GM21381 (cell line): ENCODE measurements around the gene MAPK8IP1.
"Not testable (repeated sequence)": the region's sequence is repeated elsewhere in the genome, so short reads cannot be mapped to it uniquely, and the experiment has no call there.

Experiments used
- ATAC-seq: cut with Tn5 transposase; IDR thresholded peaks from one replicate; pipeline ENCODE4 v1.9.1; 2021; ENCODE audit warnings: mild to moderate bottlenecking, moderate library complexity; ENCODE audit not compliant: unreplicated experiment

MAPK8IP1 gene

GRCh38 chr11:45889555-45889954 is 4.1 kb downstream of the MAPK8IP1 start:
- no peak for ATAC-seq

DNA sequence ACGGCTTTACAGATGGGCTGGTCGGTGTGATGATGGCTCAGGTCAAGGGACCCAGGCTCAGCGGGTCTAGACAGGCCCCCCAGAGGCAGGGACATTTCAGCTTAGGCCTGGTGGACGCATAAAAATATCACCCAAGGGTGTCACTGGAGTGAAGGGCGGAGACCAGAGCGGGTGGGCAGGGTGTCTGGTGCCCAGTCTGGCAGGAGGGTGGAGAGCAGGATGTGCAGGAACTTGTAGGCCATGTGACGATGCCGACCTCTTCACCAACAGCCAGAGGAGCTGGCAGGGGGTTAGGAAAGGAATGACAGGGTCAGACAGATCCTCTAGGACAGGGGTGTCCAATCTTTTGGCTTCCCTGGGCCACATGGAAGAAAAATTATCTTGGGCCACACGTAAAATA is 4.5 kb downstream of the MAPK8IP1 start:
- ATAC-seq = no peak

DNA sequence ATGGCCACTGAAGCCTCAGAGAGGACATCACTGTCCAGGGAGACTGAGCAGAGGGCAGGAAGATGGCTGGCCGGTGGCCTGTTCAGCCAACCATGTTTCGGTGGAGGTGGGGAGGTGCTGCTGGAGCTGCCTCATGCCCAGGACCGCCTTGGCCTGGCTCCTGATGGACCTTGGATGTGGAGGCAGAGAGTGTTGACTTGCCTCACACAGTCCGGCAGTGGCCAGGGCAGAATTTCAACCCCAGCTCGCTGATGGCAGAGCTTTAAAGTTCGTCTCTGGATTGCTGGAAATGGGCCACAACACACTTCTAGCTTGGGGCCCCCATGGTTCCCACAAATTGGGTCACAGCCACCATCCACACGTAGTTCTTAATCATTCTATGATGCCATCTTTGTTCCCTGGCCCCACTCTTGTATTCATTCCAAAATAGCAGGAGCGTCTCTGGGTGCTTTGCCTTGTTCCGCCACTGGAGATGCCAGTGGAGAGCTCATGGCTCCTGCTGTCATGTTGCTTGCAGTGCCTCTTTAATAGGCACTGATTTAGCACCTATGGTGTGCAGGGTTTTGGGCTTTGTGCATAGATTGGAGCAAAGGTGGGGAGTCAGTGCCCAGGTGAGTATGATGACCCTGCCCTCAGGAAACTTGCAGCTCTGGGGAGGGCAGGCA is 5.6 kb downstream of the MAPK8IP1 start:
- no peak for ATAC-seq

GRCh38 chr11:45892856-45893255 is 7.4 kb downstream of the MAPK8IP1 start:
- ATAC-seq = no peak

DNA sequence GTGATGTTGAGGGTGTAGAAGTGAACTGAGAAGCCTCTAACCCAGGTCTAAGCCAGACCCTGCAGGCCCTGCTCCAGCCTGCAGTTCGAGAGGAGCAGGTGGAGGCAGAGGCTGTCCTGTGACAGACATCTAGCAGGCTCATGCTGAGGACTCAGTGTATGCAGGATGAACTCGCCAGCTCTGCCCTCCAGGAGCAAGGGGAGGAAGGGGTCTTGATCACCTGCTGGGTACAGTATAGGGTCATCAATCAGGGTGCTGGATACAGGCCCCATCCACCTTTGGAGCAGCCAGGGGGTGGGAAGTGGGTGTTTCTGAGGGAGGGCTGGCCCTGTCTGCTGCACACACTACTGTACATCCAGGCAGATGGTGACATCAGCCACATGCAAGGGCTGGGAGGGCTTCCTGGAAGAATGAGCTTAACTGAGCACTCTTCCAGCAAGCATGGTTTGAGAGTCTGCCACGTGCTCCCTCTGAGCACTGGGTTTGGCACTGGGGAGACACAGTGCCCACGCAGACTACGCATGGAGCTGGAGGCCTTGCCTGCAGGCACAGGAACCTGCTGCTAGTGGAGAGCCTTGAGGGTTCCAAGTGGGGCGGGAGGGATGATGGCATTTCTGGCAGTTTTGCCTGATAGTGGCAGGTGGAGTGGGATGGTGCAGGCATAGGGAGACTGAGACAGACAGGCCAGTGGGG is 9.2 kb downstream of the MAPK8IP1 start:
- ATAC-seq = no peak

DNA sequence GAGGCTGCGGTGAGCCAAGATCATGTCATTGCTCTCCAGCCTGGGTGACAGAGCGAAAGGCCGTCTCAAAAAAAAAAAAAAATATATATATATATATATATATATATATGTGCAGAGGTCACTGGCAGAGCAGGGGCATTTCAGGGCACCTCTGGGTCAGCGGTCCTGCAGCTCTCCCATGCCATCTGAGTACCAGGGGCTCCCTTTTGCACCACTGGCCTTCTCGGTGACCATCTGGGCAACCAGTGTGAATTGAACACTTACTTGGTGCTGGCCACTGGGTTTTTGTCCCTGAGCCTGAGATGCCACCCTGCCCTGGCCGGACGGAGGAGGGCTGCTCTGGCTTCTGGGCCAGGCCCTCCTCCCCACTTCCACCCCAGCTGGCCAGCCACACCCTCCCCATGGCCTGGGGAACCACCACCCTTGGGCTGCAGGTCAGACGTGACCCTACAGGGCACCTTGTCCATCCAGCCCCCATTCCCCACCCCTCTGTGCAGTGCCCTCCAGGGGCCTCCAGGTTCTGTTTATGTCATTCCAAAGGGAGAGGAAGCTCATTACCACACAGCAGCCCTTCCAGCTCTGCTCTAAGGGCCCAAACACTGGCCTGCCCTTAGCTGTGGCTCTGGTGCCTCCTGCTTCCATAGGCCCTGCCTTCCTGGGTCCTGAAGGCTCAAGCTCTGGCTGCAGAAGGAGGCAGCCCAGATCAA is 10.3 kb downstream of the MAPK8IP1 start:
- no peak for ATAC-seq

DNA sequence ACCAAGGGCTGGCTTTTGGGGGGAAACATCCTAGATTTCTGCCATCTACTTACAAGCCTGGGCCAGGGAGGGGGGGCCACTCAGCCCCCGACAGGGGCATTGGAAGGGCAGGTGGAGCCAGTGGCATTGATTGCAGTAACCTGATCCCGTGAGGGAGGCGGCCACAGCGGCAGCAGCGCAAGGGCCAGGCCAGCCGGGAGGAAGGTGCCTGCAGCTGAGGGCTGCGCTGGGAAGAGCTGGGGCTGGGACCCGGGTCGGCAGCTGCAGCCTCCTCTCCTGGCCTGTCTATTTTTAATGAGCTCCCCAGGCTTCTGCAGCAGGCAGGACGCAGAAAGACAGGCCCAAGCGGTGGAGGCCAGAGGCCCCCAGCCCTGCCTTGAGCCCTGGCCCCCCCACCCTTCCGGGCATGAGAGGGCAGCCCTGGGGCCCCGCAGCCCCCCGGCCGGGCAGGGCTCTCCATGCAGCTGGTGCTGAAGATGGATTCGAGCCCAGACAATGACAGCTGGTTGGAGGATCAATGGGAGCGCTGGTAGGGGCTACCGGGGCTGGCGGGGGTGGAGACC is 11.1 kb downstream of the MAPK8IP1 start:
- ATAC-seq = no peak

DNA sequence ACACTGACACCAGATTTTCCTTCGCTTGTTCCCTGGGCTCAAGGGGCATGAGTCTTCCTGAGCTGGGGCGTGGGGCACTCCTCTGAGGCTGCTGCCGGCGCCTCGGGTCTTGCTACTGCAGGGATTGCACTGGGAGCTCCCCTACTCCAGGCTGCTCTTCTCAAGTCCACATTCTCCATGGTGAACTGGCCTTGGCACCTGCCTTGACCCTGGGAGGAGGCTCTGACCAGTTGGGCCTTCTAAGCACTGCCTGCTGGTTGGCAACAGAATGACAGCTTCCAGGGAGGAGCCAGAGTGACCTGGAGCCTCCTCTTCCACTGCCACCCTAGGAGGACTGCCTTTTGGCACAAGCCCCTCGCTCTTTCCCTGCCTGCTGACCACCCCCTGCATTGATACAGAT is 12.1 kb downstream of the MAPK8IP1 start:
- no peak for ATAC-seq

GRCh38 chr11:45899086-45899447 is 13.6 kb downstream of the MAPK8IP1 start:
- no peak for ATAC-seq

DNA sequence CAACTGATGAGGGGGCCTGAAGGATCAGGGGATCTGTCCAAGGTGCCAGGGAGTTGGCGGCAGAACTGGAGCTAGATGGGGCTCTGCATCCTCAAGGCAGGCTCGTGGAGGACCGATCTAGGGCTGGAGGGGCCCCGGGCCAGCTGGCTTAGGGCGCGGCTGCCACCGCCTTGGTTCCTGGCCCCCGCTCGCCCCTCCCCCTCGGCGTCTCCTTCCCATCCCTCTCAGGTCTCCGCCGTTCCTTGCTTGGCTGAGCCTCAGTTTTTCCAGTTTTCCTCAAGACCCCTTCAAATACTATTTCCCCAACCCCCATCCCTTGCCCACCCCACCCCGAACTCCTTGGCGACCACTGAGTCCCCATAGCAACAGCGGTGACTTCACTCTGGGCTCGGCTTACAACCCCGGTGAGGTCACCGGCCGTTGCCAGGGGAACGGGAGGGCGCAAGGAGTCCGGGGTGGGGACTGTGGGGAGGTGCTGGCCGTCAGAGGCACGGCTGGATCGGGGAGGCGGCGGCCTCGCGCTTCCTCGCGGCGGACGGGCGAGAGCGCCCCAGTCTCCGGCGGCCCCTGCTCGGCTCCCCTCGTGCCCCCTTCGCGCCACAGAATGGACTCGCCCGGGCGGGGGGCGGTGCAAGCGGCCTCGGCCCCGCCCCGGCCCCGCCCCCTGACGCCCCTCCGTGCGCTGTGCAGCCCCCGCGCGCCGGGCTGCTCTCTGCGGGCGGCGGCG is 14.2 kb downstream of the MAPK8IP1 start:
- ATAC-seq = peak; percentile 60

DNA sequence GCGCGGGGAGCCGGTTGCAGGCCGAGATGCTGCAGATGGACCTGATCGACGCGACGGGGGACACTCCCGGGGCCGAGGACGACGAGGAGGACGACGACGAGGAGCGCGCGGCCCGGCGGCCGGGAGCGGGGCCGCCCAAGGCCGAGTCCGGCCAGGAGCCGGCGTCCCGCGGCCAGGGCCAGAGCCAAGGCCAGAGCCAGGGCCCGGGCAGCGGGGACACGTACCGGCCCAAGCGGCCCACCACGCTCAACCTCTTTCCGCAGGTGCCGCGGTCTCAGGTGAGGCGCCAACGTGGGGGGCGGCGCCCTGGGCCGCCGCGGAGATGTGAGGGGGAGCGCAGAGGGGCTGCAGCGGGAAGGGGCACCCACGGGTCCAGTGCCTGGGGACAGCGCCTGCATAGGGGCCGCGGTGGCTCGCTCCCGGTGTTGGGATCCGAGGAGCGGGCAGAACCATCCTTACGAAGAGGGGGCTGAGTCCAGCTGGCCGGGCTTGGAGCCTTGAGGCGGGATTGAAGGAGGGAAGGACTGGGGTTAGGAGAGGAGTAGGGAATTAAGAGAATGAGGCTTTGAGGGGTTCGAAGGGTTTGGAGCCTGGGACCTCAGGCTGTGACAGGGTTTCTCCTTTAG is 14.8 kb downstream of the MAPK8IP1 start:
- ATAC-seq = peak; percentile 25

- ATAC-seq = no peak
Measured at GRCh38 chr11:45900916-45901617, 15.6 kb downstream of the MAPK8IP1 start.

GRCh38 chr11:45901626-45902025 is 16.2 kb downstream of the MAPK8IP1 start:
- ATAC-seq = no peak

DNA sequence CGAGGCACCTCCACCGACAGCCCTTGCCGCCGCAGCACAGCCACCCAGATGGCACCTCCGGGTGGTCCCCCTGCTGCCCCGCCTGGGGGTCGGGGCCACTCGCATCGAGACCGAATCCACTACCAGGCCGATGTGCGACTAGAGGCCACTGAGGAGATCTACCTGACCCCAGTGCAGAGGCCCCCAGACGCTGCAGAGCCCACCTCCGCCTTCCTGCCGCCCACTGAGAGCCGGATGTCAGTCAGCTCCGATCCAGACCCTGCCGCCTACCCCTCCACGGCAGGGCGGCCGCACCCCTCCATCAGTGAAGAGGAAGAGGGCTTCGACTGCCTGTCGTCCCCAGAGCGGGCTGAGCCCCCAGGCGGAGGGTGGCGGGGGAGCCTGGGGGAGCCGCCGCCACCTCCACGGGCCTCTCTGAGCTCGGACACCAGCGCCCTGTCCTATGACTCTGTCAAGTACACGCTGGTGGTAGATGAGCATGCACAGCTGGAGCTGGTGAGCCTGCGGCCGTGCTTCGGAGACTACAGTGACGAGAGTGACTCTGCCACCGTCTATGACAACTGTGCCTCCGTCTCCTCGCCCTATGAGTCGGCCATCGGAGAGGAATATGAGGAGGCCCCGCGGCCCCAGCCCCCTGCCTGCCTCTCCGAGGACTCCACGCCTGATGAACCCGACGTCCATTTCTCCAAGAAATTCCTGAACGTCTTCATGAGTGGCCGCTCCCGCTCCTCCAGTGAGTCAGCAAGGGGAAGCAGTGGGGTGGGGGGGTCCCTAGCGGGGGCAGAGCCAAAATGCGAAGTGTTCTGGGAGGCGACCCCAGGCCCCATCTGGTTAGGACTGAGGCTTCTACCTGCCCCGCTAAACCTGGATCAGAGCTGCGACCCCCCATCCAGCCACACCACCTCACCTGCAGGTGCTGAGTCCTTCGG is 17.3 kb downstream of the MAPK8IP1 start:
- no peak for ATAC-seq

GRCh38 chr11:45904309-45904915 is 19.0 kb downstream of the MAPK8IP1 start:
- ATAC-seq = no peak

DNA sequence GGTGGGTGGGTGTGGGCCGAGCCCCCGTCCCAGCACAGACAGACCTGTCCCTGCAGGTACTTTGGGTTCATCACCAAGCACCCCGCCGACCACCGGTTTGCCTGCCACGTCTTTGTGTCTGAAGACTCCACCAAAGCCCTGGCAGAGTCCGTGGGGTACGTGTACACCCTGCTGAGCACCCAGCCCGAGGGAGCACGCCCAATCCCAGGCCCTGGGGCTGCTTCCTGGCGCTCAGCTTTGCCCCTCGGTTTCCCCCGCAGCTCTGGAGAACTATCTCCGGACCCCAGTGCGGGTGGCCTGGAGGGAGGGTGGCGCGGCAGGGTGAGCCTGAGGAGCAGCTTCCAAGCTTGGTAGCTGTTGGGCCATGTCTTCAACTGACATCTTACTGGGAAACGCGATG is 19.6 kb downstream of the MAPK8IP1 start:
- no peak for ATAC-seq

GRCh38 chr11:45905576-45905975 is 20.1 kb downstream of the MAPK8IP1 start:
- ATAC-seq = not testable (repeated sequence)

GRCh38 chr11:45906096-45906682 is 20.7 kb downstream of the MAPK8IP1 start:
- no peak for ATAC-seq
